COLO668 (cell line): ENCODE measurements around the gene DGKH.

Source experiments
- DNase-seq: peaks from one replicate; lab custom pipeline; 2025; ENCODE audit not compliant: unreplicated experiment; lab: John Stamatoyannopoulos, UW

DGKH gene

DNA sequence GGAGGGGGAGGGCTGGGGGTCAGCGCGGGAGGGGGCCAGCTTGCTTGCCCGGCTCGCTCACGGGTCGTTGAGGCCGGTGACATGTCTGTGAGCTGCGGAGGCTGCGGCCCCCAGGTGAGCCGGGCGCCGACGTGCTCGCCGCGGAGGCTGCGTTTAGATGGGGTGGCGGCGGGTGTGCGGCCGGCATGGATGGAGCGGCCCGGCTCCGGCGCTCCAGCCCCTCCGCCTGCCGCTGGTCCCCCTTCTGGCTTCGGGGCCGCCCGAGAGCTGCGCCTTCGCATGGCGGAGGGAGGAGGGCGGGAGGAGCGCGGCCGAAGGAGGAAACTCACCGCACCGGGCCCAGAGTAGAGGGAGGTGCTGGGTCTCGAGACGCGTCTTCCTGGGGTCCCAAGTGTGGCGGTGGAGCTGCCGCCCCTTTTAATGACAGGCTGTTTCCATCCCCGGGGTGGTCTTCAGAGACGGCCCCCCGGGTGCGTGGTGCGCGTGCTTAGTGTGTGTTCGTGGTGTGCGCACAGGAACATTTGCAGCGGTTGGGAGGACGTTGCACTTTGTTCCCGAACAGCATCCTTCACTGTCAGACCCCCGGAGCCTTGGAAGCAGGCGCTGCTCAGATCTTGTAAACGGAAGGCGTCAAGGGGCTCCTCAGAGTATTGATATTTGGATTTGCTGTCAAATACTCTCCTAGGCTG is 223.8 kb downstream of the DGKH start, which contains the start of gene AKAP11:
Gene AKAP11, plus strand, starts transcription at position 38 of the 689 bp plus-strand sequence. CDS start 14,197 bp downstream, outside the sequence.
- DNase-seq = peak; percentile 90

- DNase-seq = no peak
These were observed 224.3 kb downstream of the DGKH start for GRCh38 chr13:42272804-42273175.

- DNase-seq = no peak
These were observed 226.1 kb downstream of the DGKH start for GRCh38 chr13:42274386-42275097.

GRCh38 chr13:42275098-42275471 is 226.6 kb downstream of the DGKH start:
- no peak for DNase-seq

GRCh38 chr13:42275506-42275905 is 227.1 kb downstream of the DGKH start:
- no peak for DNase-seq

DNA sequence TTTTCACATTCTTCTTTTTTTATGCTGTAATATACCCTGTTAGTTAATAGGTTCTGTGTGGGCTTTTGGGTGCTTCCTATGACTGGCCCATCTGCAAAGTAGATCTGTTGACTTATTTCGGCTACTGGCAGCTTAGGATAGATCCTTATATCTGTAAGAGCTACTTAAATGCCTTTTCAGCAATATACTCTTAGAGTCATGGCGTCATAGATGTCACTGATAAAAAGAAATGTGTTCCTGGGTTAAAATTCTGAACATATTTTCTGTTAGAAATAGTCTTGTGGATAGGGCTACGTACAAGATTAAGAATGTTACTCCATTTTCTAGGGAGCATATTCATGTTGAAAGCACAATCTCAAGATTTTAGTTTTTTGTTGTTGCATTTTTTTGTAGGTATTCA is 228.2 kb downstream of the DGKH start:
- DNase-seq = no peak

DNA sequence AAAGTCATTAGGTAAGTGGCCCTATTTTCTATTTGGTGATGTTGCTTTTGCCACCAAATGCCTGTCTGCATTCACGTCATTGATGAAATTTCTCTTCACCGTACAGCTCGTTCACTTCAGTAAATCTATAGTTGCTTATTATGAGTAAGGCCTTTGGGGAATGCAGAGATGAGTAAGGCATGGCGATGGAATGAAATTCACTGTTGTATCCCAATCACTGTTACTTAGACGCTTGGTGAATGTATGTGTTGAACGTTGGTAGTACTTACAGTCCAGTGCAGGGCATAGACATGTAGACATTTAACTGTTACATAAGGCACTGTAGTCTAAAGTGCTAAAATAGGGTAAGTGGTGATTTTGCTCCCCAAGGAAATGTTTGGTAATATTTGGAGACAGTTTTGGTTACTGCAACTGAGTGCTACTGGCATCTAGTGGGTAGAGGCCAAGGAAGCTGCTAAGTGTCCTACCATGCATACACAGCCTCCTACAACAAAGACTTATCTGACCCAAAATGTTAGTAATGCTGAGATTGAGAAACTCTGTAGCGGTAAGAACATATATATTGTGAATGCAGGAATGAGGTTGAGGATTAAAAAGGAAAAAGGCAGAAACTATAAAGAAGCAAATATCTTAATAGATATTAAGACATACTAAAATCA is 229.3 kb downstream of the DGKH start:
- no peak for DNase-seq

- DNase-seq = no peak
These were observed 230.6 kb downstream of the DGKH start for GRCh38 chr13:42279080-42279479.

GRCh38 chr13:42279986-42280385 is 231.5 kb downstream of the DGKH start:
- no peak for DNase-seq

- no peak for DNase-seq
These were observed 232.1 kb downstream of the DGKH start for GRCh38 chr13:42280537-42280936.

DNA sequence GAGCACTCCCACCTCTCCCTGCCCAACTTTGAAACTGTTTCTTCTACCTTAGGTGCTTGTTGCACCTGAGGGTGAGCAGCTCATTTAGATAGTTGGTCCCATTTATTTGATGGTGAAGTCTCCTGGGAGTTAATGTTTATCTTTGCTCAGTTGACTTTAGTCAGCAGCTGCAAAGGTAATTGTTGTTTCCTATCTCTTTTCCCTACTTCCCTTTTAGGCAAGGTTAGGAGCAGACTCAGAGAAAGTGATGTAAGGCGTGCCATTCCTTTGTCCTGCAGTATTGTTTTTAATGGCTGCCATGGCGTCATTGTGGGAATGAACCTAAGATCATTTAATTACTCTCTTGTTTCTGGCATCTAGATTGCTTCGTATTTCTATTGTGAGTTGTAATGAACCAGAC is 235.1 kb downstream of the DGKH start:
- DNase-seq = peak; percentile 51

DNA sequence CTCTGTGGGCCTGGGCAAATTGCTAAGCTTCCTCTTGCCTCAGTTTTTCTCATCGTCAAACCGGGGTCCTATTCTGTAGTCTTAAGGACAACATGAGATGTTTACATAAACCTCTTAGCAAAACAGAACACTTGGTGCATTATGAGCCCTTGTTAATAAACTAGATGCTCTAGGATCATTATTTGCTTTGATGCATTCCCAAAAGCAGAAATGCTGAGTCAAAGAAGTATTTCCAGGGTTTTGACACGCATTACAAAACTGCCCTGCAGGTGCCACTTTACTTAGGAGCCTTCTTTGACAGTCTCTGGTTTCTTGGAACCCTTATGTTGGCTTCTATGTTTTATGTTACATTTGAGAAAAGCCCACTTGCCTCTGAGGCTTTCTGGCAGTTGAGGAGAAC is 235.6 kb downstream of the DGKH start:
- DNase-seq = no peak
